IMR-90 (cell line): ENCODE measurements around the gene RER1. TPM values are rescaled to one million over a fixed set of nuclear protein-coding genes. Genes with fewer than 3 reads are reported as not detected.

ENCODE experiments used
- ATAC-seq: fragments of 200-7000 bp; cut with Tn5 transposase; 2 replicates; pipeline ENCODE4 v1.9.1; 2020; ENCODE audit warnings: low read depth, mild to moderate bottlenecking, moderate library complexity
- BruUV-seq: library from RNA; stranded (reverse); fragments of 400-500 nt; replicated peaks from 2 replicates; lab custom pipeline; 2021; lab: Mats Ljungman, UMichigan
- CTCF ChIA-PET: fragments of 300-600 bp; formaldehyde crosslinking; extraction: SDS; loops from one replicate; lab custom pipeline; 2021; ENCODE audit warnings: antibody characterized with exemption; lab: Yijun Ruan, JAX
- POLR2A ChIA-PET: fragments of 300-600 bp; sonication (Branson Sonifier 250); formaldehyde crosslinking; loops from one replicate; lab custom pipeline; 2022; ENCODE audit warnings: antibody characterized with exemption; ENCODE audit not compliant: unreplicated experiment; lab: Charles Lee
- DNase-seq: peaks from one replicate; pipeline ENCODE4 v3.0.0; 2013
- H2AFZ ChIP-seq: replicated peaks from 2 replicates; pipeline ENCODE3; 2013; ENCODE audit warnings: low read length, mild to moderate bottlenecking; ENCODE audit not compliant: poor library complexity
- H2AK5ac ChIP-seq: 2 replicates; pipeline ENCODE4 v1.6.1; 2013; ENCODE audit warnings: low read depth, low read length, inconsistent platforms
- H2AK9ac ChIP-seq: replicated peaks from 2 replicates; pipeline ENCODE3; 2013; ENCODE audit warnings: mild to moderate bottlenecking, low read depth, low read length, moderate library complexity; ENCODE audit not compliant: poor library complexity
- H2BK120ac ChIP-seq: 2 replicates; pipeline ENCODE4 v1.6.1; 2013; ENCODE audit warnings: low read depth, low read length, inconsistent platforms
- H2BK15ac ChIP-seq: 3 replicates; pipeline ENCODE4 v1.6.1; 2013; ENCODE audit warnings: low read depth, low read length, inconsistent platforms
- H2BK20ac ChIP-seq: 2 replicates; pipeline ENCODE4 v1.6.1; 2013; ENCODE audit warnings: low read depth, mild to moderate bottlenecking, inconsistent platforms, low read length, moderate library complexity
- H2BK5ac ChIP-seq: 2 replicates; pipeline ENCODE4 v1.6.1; 2013; ENCODE audit warnings: mild to moderate bottlenecking, low read depth, low read length, inconsistent platforms; ENCODE audit not compliant: poor library complexity, severe bottlenecking
- H3K14ac ChIP-seq: replicated peaks from 2 replicates; pipeline ENCODE4 v1.6.1; 2013; ENCODE audit warnings: low read depth, low read length, inconsistent platforms
- H3K18ac ChIP-seq: 2 replicates; pipeline ENCODE4 v1.6.1; 2013; ENCODE audit warnings: low read depth, low read length, control low read depth
- H3K23ac ChIP-seq: 2 replicates; pipeline ENCODE4 v1.6.1; 2013; ENCODE audit warnings: low read depth, low read length, inconsistent platforms
- H3K27ac ChIP-seq: 2 replicates; pipeline ENCODE4 v1.5.1; 2013; ENCODE audit warnings: mild to moderate bottlenecking, control low read depth, low read length; ENCODE audit not compliant: insufficient read depth
- H3K27me3 ChIP-seq: 2 replicates; pipeline ENCODE4 v1.6.1; 2013; ENCODE audit warnings: low read length; ENCODE audit not compliant: control insufficient read depth, insufficient read depth
- H3K36me3 ChIP-seq: 2 replicates; pipeline ENCODE4 v1.6.1; 2013; ENCODE audit warnings: low read length, mixed read lengths; ENCODE audit not compliant: control insufficient read depth, insufficient read depth
- H3K4ac ChIP-seq: 2 replicates; pipeline ENCODE4 v1.6.1; 2013; ENCODE audit warnings: low read depth, low read length, inconsistent platforms
- H3K4me1 ChIP-seq: 2 replicates; pipeline ENCODE4 v1.6.1; 2013; ENCODE audit warnings: low read length, mixed read lengths; ENCODE audit not compliant: control insufficient read depth, insufficient read depth
- H3K4me2 ChIP-seq: 2 replicates; pipeline ENCODE4 v1.6.1; 2013; ENCODE audit warnings: low read depth, mild to moderate bottlenecking, control low read depth, low read length, moderate library complexity
- H3K4me3 ChIP-seq: 2 replicates; pipeline ENCODE4 v1.5.1; 2013; ENCODE audit warnings: low read depth, mild to moderate bottlenecking, control low read depth, low read length, moderate library complexity; ENCODE audit not compliant: insufficient read depth
- H3K56ac ChIP-seq: 2 replicates; pipeline ENCODE4 v1.6.1; 2013; ENCODE audit warnings: low read length, inconsistent platforms; ENCODE audit not compliant: insufficient read depth; ENCODE audit errors: extremely low read depth
- H3K79me1 ChIP-seq, 2 experiments: 2 replicates each; pipeline ENCODE4 v1.6.1; 2013; ENCODE audit warnings: low read length in 2 of 2, inconsistent platforms in 1 of 2, low read depth in 1 of 2
- H3K9ac ChIP-seq: 2 replicates; pipeline ENCODE4 v1.6.1; 2013; ENCODE audit warnings: low read depth, low read length, control low read depth
- H3K9me1 ChIP-seq: 2 replicates; pipeline ENCODE4 v1.6.1; 2013; ENCODE audit warnings: low read length, inconsistent platforms; ENCODE audit not compliant: insufficient read depth
- H3K9me3 ChIP-seq: 2 replicates; pipeline ENCODE4 v1.6.1; 2013; ENCODE audit warnings: low read length; ENCODE audit not compliant: control insufficient read depth, insufficient read depth
- H4K20me1 ChIP-seq: 2 replicates; pipeline ENCODE4 v1.6.1; 2013; ENCODE audit warnings: low read length, inconsistent platforms; ENCODE audit not compliant: insufficient read depth
- H4K5ac ChIP-seq: 2 replicates; pipeline ENCODE4 v1.6.1; 2013; ENCODE audit warnings: mild to moderate bottlenecking, low read depth, low read length, control low read depth
- H4K8ac ChIP-seq, 2 experiments: 2 replicates each; pipeline ENCODE4 v1.6.1; 2013; ENCODE audit warnings: low read depth in 2 of 2, low read length in 2 of 2, control low read depth in 1 of 2, inconsistent platforms in 1 of 2
- H4K91ac ChIP-seq: 2 replicates; pipeline ENCODE4 v1.6.1; 2013; ENCODE audit warnings: low read depth, low read length, inconsistent platforms; ENCODE audit not compliant: insufficient read depth
- BHLHE40 ChIP-seq: fragments of 150-350 bp; IDR thresholded peaks from 2 replicates; pipeline ENCODE4 v1.6.1; 2016; ENCODE audit warnings: mild to moderate bottlenecking, low read depth, low read length
- CEBPB ChIP-seq: IDR thresholded peaks from 2 replicates; pipeline ENCODE4 v1.6.1; 2012; ENCODE audit warnings: low read depth, low read length, improper control_type of control experiment
- CHD1 ChIP-seq: IDR thresholded peaks from 2 replicates; pipeline ENCODE4 v1.6.1; 2012; ENCODE audit warnings: low read depth, low read length, improper control_type of control experiment
- FOS ChIP-seq: fragments of 150-350 bp; IDR thresholded peaks from 2 replicates; pipeline ENCODE4 v1.6.1; 2016; ENCODE audit warnings: low read depth, low read length
- MAFK ChIP-seq: IDR thresholded peaks from 2 replicates; pipeline ENCODE4 v1.6.1; 2012; ENCODE audit warnings: low read depth, low read length, improper control_type of control experiment
- MAZ ChIP-seq: IDR thresholded peaks from 2 replicates; pipeline ENCODE4 v1.6.1; 2012; ENCODE audit warnings: low read depth, mild to moderate bottlenecking, low read length, improper control_type of control experiment, moderate library complexity, borderline replicate concordance
- MXI1 ChIP-seq: IDR thresholded peaks from 2 replicates; pipeline ENCODE4 v1.6.1; 2012; ENCODE audit warnings: low read depth, mild to moderate bottlenecking, low read length, moderate library complexity, borderline replicate concordance
- NFE2L2 ChIP-seq: fragments of 150-350 bp; IDR thresholded peaks from 2 replicates; pipeline ENCODE4 v1.6.1; 2016; ENCODE audit warnings: low read depth, mild to moderate bottlenecking, low read length
- POLR2A ChIP-seq: IDR thresholded peaks from 2 replicates; pipeline ENCODE4 v1.6.1; 2012; ENCODE audit warnings: mild to moderate bottlenecking, low read depth, low read length
- RAD21 ChIP-seq: IDR thresholded peaks from 2 replicates; pipeline ENCODE4 v1.6.1; 2012; ENCODE audit warnings: low read length, improper control_type of control experiment
- RCOR1 ChIP-seq: IDR thresholded peaks from 2 replicates; pipeline ENCODE4 v1.6.1; 2012; ENCODE audit warnings: mild to moderate bottlenecking, low read length, improper control_type of control experiment; ENCODE audit not compliant: insufficient replicate concordance
- RFX5 ChIP-seq: IDR thresholded peaks from 2 replicates; pipeline ENCODE4 v1.8.0; 2012; ENCODE audit warnings: low read depth, mild to moderate bottlenecking, low read length, moderate library complexity
- SMC3 ChIP-seq: fragments of 150-350 bp; IDR thresholded peaks from 2 replicates; pipeline ENCODE4 v1.6.1; 2016; ENCODE audit warnings: low read depth, mild to moderate bottlenecking, antibody characterized with exemption, low read length, moderate library complexity
- WGBS, 2 experiments: methylation state at CpG; one replicate each; pipeline versions ENCODE4 v1.1.5 to v1.1.7; 2013; ENCODE audit warnings: missing lambda C conversion rate in 2 of 2; ENCODE audit not compliant: insufficient read length in 1 of 2; ENCODE audit errors: extremely low coverage in 2 of 2; 5-methylcytosine and 5-hydroxymethylcytosine counted together
- dilution Hi-C: fragments of 300-500 bp; cut with HindIII; formaldehyde crosslinking; loops from one replicate; pipeline ENCODE4 v1.14.3; 2018; ENCODE audit warnings: low sequenced_read_pairs; ENCODE audit not compliant: unreplicated experiment
- in situ Hi-C: fragments of 300-500 bp; cut with MboI; formaldehyde crosslinking; loops from 3 replicates; pipeline ENCODE4 v1.14.3; 2019; ENCODE audit warnings: low sequenced_read_pairs, inconsistent platforms, mixed read lengths
- intact Hi-C: fragments of 100-400 bp; cut with micrococcal nuclease; formaldehyde crosslinking; loops from 2 replicates; pipeline ENCODE4 v1.10.0; 2022
- polyA plus RNA-seq, 3 experiments: library from polyadenylated mRNA; depleted of rRNA; stranded (reverse); fragments of >200 nt; gene quantifications; 2 replicates each; pipeline ENCODE4 v1.2.3, GENCODE V29; 2012; ENCODE audit warnings: low replicate concordance in 1 of 3
- total RNA-seq: library from RNA; depleted of rRNA; stranded (reverse); fragments of >200 nt; gene quantifications from 2 replicates; pipeline ENCODE4 v1.2.3, GENCODE V29; 2012
- TF ChIP-seq, protein P1 (sequence below): fragments of 150-350 bp; IDR thresholded peaks from 2 replicates; pipeline ENCODE4 v1.6.1; 2016; ENCODE audit warnings: low read depth, mild to moderate bottlenecking, low read length, moderate library complexity, borderline replicate concordance
- TF ChIP-seq, protein P2 (sequence below): fragments of 150-350 bp; IDR thresholded peaks from 2 replicates; pipeline ENCODE4 v1.6.1; 2017; ENCODE audit warnings: mild to moderate bottlenecking, antibody characterized with exemption, low read length, low read depth
- TF ChIP-seq, protein P3 (sequence below): conservative IDR thresholded peaks from 2 replicates; pipeline ENCODE4 v1.5.1; 2012; ENCODE audit warnings: mild to moderate bottlenecking, low read depth, low read length, improper control_type of control experiment

The RER1 gene
- total and polyA plus RNA-seq, 2 of the 4 experiments (the other 2 are of a cell fraction): 47.1 to 240 TPM

DNA sequence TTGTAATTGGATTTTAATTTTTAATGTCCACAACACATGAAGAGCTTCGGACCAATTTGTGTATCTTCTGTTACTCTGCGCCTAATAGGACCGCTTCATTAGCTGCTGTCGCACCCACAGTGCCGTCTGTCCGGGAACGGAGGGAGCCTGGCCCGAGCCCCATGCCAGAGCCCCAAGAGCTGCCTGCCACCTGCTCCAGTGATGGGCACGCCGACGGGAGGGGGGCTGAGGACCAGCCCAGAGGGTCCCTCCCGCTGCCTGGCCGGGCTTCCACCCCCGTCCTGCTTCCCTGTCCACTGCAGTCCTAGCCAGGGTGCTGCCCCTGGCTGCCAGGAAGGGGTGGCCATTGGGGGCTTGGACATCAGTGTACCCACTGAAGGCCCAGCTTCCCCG, 54.2 kb downstream of the RER1 start:
- H4K20me1 ChIP-seq: no peaks in the 10 kb centered on the region
- peaks cover 4% of the 10 kb centered on the region; the same call in 1 of the 2 replicates for H3K9me1 ChIP-seq
- H2BK120ac ChIP-seq: 0 out of 2 replicates have a peak overlapping the region, but pooled peaks have one; percentile 8
- no peaks in the 10 kb centered on the region for H3K36me3 ChIP-seq
- no peak overlapping the region for H3K9ac ChIP-seq
- H2BK20ac ChIP-seq: no peak overlapping the region
- H2BK5ac ChIP-seq: no peak overlapping the region
- peak overlapping the region; percentile 89 for H2AK9ac ChIP-seq
- peaks cover 35% of the 10 kb centered on the region for H3K27me3 ChIP-seq
- no peak overlapping the region for H3K4me2 ChIP-seq
- H3K4me1 ChIP-seq: peaks cover 4% of the 10 kb centered on the region
- no peak overlapping the region for H2BK15ac ChIP-seq
- H3K79me1 ChIP-seq: no peaks in the 10 kb centered on the region
- H3K14ac ChIP-seq: no peak overlapping the region
- no peak overlapping the region for H3K27ac ChIP-seq
- dilution Hi-C loops: no loop called here
- POLR2A ChIA-PET: no interaction called here
- in situ Hi-C loops: loop anchor here (25.0 kb wide), 1 partner anchor 616 kb away; the partner anchor contains the start of gene PRDM16
- H4K91ac ChIP-seq: no peak overlapping the region
- CTCF ChIA-PET: no interaction called here
- H3K4me3 ChIP-seq: no peak overlapping the region
- no TSS peak for BruUV-seq
- TF ChIP-seq NFE2L2 (no peak), MXI1 (no peak), RCOR1 (no peak), POLR2A (no peak), SMC3 (no peak), BHLHE40 (no peak), CHD1 (no peak), RAD21 (no peak), RFX5 (no peak), FOS (no peak), CEBPB (no peak), MAFK (no peak), MAZ (no peak)
- TF ChIP-seq, protein P1, sequence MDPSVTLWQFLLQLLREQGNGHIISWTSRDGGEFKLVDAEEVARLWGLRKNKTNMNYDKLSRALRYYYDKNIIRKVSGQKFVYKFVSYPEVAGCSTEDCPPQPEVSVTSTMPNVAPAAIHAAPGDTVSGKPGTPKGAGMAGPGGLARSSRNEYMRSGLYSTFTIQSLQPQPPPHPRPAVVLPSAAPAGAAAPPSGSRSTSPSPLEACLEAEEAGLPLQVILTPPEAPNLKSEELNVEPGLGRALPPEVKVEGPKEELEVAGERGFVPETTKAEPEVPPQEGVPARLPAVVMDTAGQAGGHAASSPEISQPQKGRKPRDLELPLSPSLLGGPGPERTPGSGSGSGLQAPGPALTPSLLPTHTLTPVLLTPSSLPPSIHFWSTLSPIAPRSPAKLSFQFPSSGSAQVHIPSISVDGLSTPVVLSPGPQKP: no peak
- TF ChIP-seq, protein P2, sequence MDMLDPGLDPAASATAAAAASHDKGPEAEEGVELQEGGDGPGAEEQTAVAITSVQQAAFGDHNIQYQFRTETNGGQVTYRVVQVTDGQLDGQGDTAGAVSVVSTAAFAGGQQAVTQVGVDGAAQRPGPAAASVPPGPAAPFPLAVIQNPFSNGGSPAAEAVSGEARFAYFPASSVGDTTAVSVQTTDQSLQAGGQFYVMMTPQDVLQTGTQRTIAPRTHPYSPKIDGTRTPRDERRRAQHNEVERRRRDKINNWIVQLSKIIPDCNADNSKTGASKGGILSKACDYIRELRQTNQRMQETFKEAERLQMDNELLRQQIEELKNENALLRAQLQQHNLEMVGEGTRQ: no peak
- TF ChIP-seq, protein P3, sequence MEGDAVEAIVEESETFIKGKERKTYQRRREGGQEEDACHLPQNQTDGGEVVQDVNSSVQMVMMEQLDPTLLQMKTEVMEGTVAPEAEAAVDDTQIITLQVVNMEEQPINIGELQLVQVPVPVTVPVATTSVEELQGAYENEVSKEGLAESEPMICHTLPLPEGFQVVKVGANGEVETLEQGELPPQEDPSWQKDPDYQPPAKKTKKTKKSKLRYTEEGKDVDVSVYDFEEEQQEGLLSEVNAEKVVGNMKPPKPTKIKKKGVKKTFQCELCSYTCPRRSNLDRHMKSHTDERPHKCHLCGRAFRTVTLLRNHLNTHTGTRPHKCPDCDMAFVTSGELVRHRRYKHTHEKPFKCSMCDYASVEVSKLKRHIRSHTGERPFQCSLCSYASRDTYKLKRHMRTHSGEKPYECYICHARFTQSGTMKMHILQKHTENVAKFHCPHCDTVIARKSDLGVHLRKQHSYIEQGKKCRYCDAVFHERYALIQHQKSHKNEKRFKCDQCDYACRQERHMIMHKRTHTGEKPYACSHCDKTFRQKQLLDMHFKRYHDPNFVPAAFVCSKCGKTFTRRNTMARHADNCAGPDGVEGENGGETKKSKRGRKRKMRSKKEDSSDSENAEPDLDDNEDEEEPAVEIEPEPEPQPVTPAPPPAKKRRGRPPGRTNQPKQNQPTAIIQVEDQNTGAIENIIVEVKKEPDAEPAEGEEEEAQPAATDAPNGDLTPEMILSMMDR: no peak
- no peak overlapping the region for H3K4ac ChIP-seq
- no peak for ATAC-seq
- no peak overlapping the region for H3K23ac ChIP-seq
- H3K56ac ChIP-seq: no peak overlapping the region
- no peak overlapping the region for H2AK5ac ChIP-seq
- no peak overlapping the region for H4K5ac ChIP-seq
- H4K8ac ChIP-seq: no peak overlapping the region
- H3K9me3 ChIP-seq: no peaks in the 10 kb centered on the region
- intact Hi-C loops: no loop called here
- WGBS, 2 experiments: 90% methylated on average over 5 of the region's 15 CpGs; no CpG with 5 or more reads in 1 of the 2 experiments
- H2AFZ ChIP-seq: peak overlapping the region; percentile 41
- no peak overlapping the region for H3K18ac ChIP-seq
- DNase-seq: no peak
